ENCODE data around the gene CALCOCO1. TPM values are rescaled to one million over a fixed set of nuclear protein-coding genes. Genes with fewer than 3 reads are reported as not detected.
"Not testable (repeated sequence)": the region's sequence is repeated elsewhere in the genome, so short reads cannot be mapped to it uniquely, and the experiment has no call there.

CALCOCO1 gene
- total RNA-seq, 1 experiment from 2014 or later = 49.4 TPM

- no peak overlapping the region for H3K27ac Mint-ChIP-seq (ENCODE audit: low read depth, unreplicated experiment)
- no peak for DNase-seq (ENCODE audit: unreplicated experiment)
- ChIA-PET CTCF (interaction anchor here (0.6 to 3.5 kb wide), 9 partner anchors 7 to 450 kb away, joined by 3 to 27 read pairs (median 7); partner anchors contain the start of gene CALCOCO1), POLR2A (interaction anchor here (1.7 kb wide), 1 partner anchor 235 kb away, joined by 4 read pairs; the partner anchor contains the start of gene HOXC9)
- BruUV-seq (replicated peaks) = no TSS peak
- TF ChIP-seq, protein P1, sequence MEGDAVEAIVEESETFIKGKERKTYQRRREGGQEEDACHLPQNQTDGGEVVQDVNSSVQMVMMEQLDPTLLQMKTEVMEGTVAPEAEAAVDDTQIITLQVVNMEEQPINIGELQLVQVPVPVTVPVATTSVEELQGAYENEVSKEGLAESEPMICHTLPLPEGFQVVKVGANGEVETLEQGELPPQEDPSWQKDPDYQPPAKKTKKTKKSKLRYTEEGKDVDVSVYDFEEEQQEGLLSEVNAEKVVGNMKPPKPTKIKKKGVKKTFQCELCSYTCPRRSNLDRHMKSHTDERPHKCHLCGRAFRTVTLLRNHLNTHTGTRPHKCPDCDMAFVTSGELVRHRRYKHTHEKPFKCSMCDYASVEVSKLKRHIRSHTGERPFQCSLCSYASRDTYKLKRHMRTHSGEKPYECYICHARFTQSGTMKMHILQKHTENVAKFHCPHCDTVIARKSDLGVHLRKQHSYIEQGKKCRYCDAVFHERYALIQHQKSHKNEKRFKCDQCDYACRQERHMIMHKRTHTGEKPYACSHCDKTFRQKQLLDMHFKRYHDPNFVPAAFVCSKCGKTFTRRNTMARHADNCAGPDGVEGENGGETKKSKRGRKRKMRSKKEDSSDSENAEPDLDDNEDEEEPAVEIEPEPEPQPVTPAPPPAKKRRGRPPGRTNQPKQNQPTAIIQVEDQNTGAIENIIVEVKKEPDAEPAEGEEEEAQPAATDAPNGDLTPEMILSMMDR (IDR thresholded peaks at IDR 0.05; ENCODE audit: unreplicated experiment) = no peak
- peaks cover 6% of the 10 kb centered on the region for H3K36me3 Mint-ChIP-seq (ENCODE audit: insufficient read depth, unreplicated experiment)
- H3K9me3 Mint-ChIP-seq (ENCODE audit: unreplicated experiment) = no peaks in the 10 kb centered on the region
- peaks cover 6% of the 10 kb centered on the region for H3K27me3 Mint-ChIP-seq (ENCODE audit: insufficient read depth, unreplicated experiment)
- intact Hi-C loops (cut with micrococcal nuclease) = loop anchor here (5.0 kb wide), 1 partner anchor 428 kb away; no protein-coding TSS in a partner anchor
- H3K4me1 Mint-ChIP-seq (ENCODE audit: insufficient read depth, unreplicated experiment) = peaks cover 17% of the 10 kb centered on the region
- H3K4me3 Mint-ChIP-seq (ENCODE audit: unreplicated experiment) = no peak overlapping the region
Measured at GRCh38 chr12:53764615-53765014, 37.4 kb upstream of the CALCOCO1 start.

DNA sequence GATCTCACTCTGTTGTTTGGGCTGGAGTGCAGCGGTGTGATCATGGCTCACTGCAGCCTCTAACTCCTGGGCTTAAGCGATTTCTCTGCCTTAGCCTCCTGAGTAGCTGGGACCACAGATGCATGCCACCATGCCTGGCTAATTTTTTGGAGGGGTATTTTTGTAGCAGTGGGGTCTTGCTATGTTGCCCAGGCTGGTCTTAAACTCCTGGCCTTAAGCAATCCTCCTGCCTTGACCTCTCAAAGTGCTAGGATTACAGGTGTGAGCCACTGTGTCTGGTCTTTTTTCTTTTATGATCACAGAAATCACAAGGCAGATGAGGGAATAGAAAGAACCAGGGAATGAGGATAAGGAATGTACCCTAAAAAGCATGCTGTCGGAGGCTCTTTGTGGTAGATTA, 35.5 kb upstream of the CALCOCO1 start:
- DNase-seq (ENCODE audit: unreplicated experiment); H3K4me3 Mint-ChIP-seq (ENCODE audit: unreplicated experiment); H3K27ac Mint-ChIP-seq (ENCODE audit: low read depth, unreplicated experiment); BruUV-seq (replicated peaks); POLR2A ChIA-PET; intact Hi-C loops (cut with micrococcal nuclease); H3K9me3 Mint-ChIP-seq (ENCODE audit: unreplicated experiment); H3K36me3 Mint-ChIP-seq (ENCODE audit: insufficient read depth, unreplicated experiment): not testable (repeated sequence)
- CTCF ChIA-PET = interaction anchor here (2.2 kb wide), 1 partner anchor 19 kb away, joined by 7 read pairs; no protein-coding TSS in a partner anchor
- H3K27me3 Mint-ChIP-seq (ENCODE audit: insufficient read depth, unreplicated experiment) = peaks cover 24% of the 10 kb centered on the region
- H3K4me1 Mint-ChIP-seq (ENCODE audit: insufficient read depth, unreplicated experiment) = peaks cover 12% of the 10 kb centered on the region

DNA sequence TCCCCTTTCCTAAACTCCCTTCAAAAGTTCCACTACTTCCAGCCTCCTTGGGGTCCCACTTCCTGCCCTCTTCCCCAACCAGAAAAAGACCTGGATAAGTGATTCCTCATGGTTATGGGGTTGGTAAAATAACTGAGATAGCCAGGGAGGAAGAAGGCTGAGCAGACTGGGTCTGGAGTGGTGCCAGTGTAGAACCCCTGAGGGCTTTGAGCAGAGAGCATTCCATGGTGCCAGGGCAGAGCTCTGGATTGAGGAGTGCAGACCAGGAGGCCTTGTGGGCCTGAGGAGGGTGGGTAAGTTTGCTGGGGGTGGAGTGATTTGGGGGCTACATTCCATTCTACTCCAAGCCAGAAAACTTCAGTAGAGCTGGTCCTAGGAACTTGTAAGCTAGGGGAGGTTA, 34.1 kb upstream of the CALCOCO1 start:
- Mint-ChIP-seq H3K4me3 (ENCODE audit: unreplicated experiment) (no peak overlapping the region), H3K27ac (ENCODE audit: low read depth, unreplicated experiment) (no peak overlapping the region), H3K36me3 (ENCODE audit: insufficient read depth, unreplicated experiment) (no peaks in the 10 kb centered on the region), H3K4me1 (ENCODE audit: insufficient read depth, unreplicated experiment) (peaks cover 7% of the 10 kb centered on the region), H3K27me3 (ENCODE audit: insufficient read depth, unreplicated experiment) (peaks cover 26% of the 10 kb centered on the region), H3K9me3 (ENCODE audit: unreplicated experiment) (no peaks in the 10 kb centered on the region)
- intact Hi-C loops (cut with micrococcal nuclease) = no loop called here
- ChIA-PET POLR2A (no interaction called here), CTCF (interaction anchor here (0.7 to 3.6 kb wide), 6 partner anchors 15 to 253 kb away, joined by 3 to 28 read pairs (median 5); no protein-coding TSS in a partner anchor)
- no peak for DNase-seq (ENCODE audit: unreplicated experiment)
- BruUV-seq (replicated peaks) = no TSS peak
- TF ChIP-seq, protein P1 (IDR thresholded peaks at IDR 0.05; ENCODE audit: unreplicated experiment) = no peak

- TF ChIP-seq, protein P1 (IDR thresholded peaks at IDR 0.05; ENCODE audit: unreplicated experiment) = no peak
- intact Hi-C loops (cut with micrococcal nuclease) = no loop called here
- peaks cover 26% of the 10 kb centered on the region for H3K27me3 Mint-ChIP-seq (ENCODE audit: insufficient read depth, unreplicated experiment)
- POLR2A ChIA-PET = no interaction called here
- no TSS peak for BruUV-seq (replicated peaks)
- no peak for DNase-seq (ENCODE audit: unreplicated experiment)
- no peaks in the 10 kb centered on the region for H3K9me3 Mint-ChIP-seq (ENCODE audit: unreplicated experiment)
- H3K4me1 Mint-ChIP-seq (ENCODE audit: insufficient read depth, unreplicated experiment) = peaks cover 7% of the 10 kb centered on the region
- no peaks in the 10 kb centered on the region for H3K36me3 Mint-ChIP-seq (ENCODE audit: insufficient read depth, unreplicated experiment)
- H3K4me3 Mint-ChIP-seq (ENCODE audit: unreplicated experiment) = no peak overlapping the region
- no peak overlapping the region for H3K27ac Mint-ChIP-seq (ENCODE audit: low read depth, unreplicated experiment)
- CTCF ChIA-PET = interaction anchor here (3.6 kb wide), 1 partner anchor 13 kb away, joined by 28 read pairs; no protein-coding TSS in a partner anchor
Measured at GRCh38 chr12:53759261-53759660, 32.0 kb upstream of the CALCOCO1 start.

All from MCF 10A (cell line).